MM.1S (cell line): Measurements from ENCODE around the gene C3.

Experiments used
- DNase-seq: peaks from one replicate; pipeline ENCODE4 v3.0.0-alpha.2; 2015
- H2AFZ ChIP-seq: fragments of 300-600 bp; sonication (generic); 2 replicates; pipeline ENCODE4 v1.6.0; 2016; ENCODE audit warnings: antibody characterized with exemption, low read length
- H3F3A ChIP-seq: fragments of 300-600 bp; sonication (generic); 2 replicates; pipeline ENCODE4 v1.6.1; 2016; ENCODE audit warnings: mild to moderate bottlenecking, antibody characterized with exemption, low read length, moderate library complexity, mixed read lengths; ENCODE audit not compliant: insufficient read depth
- H3K27ac ChIP-seq: fragments of 300-600 bp; sonication (generic); 2 replicates; pipeline ENCODE4 v1.5.1; 2016; ENCODE audit warnings: mild to moderate bottlenecking, low read length
- H3K27me3 ChIP-seq: fragments of 300-600 bp; sonication (generic); replicated peaks from 2 replicates; pipeline ENCODE4 v1.6.0; 2016; ENCODE audit warnings: low read length; ENCODE audit not compliant: insufficient read depth
- H3K36me3 ChIP-seq: fragments of 300-600 bp; sonication (generic); replicated peaks from 2 replicates; pipeline ENCODE4 v1.6.1; 2016; ENCODE audit warnings: mild to moderate bottlenecking, low read length, mixed read lengths; ENCODE audit not compliant: insufficient read depth
- H3K4me1 ChIP-seq: fragments of 300-600 bp; sonication (generic); 2 replicates; pipeline ENCODE4 v1.6.1; 2016; ENCODE audit warnings: low read length, mixed read lengths
- H3K4me2 ChIP-seq: fragments of 300-600 bp; sonication (generic); 2 replicates; pipeline ENCODE4 v1.6.0; 2016; ENCODE audit warnings: low read depth, low read length
- H3K4me3 ChIP-seq: fragments of 300-600 bp; sonication (generic); 2 replicates; pipeline ENCODE4 v1.5.1; 2016; ENCODE audit warnings: low read length, mixed read lengths
- H3K79me2 ChIP-seq: fragments of 300-600 bp; sonication (generic); 2 replicates; pipeline ENCODE4 v1.6.1; 2016; ENCODE audit warnings: mixed run types, low read length, mixed read lengths
- H3K9ac ChIP-seq: fragments of 300-600 bp; sonication (generic); 2 replicates; pipeline ENCODE4 v1.6.1; 2016; ENCODE audit warnings: low read length, mixed read lengths
- H3K9me2 ChIP-seq: fragments of 300-600 bp; sonication (generic); replicated peaks from 2 replicates; pipeline ENCODE4 v1.6.1; 2016; ENCODE audit warnings: mild to moderate bottlenecking, low read length, mixed read lengths; ENCODE audit not compliant: insufficient read depth
- H3K9me3 ChIP-seq: fragments of 300-600 bp; sonication (generic); replicated peaks from 2 replicates; pipeline ENCODE4 v1.6.1; 2016; ENCODE audit warnings: mild to moderate bottlenecking, low read length, mixed read lengths; ENCODE audit not compliant: insufficient read depth
- H4K20me1 ChIP-seq: fragments of 300-600 bp; sonication (generic); 2 replicates; pipeline ENCODE4 v1.6.1; 2016; ENCODE audit warnings: mild to moderate bottlenecking, low read length, moderate library complexity, mixed read lengths; ENCODE audit not compliant: insufficient read depth
- EZH2 ChIP-seq: fragments of 300-600 bp; sonication (generic); optimal IDR thresholded peaks from 2 replicates; pipeline ENCODE3; 2017; ENCODE audit warnings: low read depth, mild to moderate bottlenecking, antibody characterized with exemption, low read length, mixed read lengths
- EZH2phosphoT487 ChIP-seq: fragments of 300-600 bp; sonication (generic); IDR thresholded peaks from 2 replicates; pipeline ENCODE4 v1.6.1; 2018; ENCODE audit warnings: antibody characterized with exemption, low read length
- TF ChIP-seq, protein P1 (sequence below): fragments of 300-600 bp; sonication (generic); IDR thresholded peaks from 2 replicates; pipeline ENCODE4 v1.5.1; 2016; ENCODE audit warnings: antibody characterized with exemption, low read length, mixed read lengths

C3 gene

DNA sequence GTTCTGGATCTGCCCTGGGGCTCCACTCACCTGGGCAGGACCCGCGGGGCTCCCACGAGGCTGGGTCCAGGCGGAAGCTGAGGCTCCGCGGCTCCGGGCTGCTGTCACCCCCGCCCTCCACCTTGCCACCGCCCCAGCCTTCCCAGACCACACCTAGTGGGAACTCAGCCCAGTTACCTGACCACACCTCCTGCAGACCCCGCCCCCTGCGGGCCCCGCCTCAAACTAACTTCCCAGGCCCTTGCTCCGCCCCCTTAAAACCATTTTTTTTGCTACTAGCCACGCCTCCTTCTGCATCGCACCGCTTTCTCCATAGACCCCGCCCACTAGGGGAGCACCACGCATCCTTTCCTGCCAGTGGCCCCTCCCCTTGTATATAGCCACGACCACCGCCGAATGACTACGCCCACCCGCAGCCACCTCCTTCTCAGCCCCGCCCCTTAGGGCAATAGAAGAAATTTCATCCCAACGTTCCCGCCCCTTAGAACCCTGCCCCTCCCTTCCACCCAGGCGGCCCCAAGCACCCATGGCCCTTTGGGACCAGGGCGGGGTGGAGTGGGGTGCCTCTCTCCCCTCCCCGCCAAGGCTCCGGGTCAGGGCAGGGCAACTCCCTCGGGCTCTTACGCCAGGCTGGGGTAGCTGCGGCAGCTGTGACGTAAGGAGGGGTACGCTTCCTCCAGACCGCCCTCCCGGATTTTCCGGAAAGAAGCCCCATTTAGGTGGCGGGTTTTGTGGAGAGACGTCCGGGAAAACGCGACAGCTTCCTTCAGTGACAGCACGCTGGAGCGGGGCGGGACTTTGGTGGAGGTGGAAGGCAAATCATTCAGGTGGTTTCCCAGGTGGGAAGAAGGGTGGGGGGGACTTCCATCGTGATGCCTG, 47.1 kb upstream of the C3 start, which contains the start of gene SH2D3A:
Gene SH2D3A (minus strand): TSS at position 79 of the 879 bp plus-strand sequence. CDS start 3,687 bp downstream, outside the sequence.
- H3K79me2 ChIP-seq, result peaks cover 49% of the 10 kb centered on the region
- H3K36me3 ChIP-seq, result no peaks in the 10 kb centered on the region
- no peaks in the 10 kb centered on the region for H3K9me3 ChIP-seq
- H3K4me3 ChIP-seq, result peak within 1 kb of the TSS; percentile 85
- H3K4me2 ChIP-seq, result peak within 1 kb of the TSS; percentile 93
- TF ChIP-seq EZH2phosphoT487, result no peak
- TF ChIP-seq EZH2, result no peak
- TF ChIP-seq, protein P1, sequence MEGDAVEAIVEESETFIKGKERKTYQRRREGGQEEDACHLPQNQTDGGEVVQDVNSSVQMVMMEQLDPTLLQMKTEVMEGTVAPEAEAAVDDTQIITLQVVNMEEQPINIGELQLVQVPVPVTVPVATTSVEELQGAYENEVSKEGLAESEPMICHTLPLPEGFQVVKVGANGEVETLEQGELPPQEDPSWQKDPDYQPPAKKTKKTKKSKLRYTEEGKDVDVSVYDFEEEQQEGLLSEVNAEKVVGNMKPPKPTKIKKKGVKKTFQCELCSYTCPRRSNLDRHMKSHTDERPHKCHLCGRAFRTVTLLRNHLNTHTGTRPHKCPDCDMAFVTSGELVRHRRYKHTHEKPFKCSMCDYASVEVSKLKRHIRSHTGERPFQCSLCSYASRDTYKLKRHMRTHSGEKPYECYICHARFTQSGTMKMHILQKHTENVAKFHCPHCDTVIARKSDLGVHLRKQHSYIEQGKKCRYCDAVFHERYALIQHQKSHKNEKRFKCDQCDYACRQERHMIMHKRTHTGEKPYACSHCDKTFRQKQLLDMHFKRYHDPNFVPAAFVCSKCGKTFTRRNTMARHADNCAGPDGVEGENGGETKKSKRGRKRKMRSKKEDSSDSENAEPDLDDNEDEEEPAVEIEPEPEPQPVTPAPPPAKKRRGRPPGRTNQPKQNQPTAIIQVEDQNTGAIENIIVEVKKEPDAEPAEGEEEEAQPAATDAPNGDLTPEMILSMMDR, result no peak
- peak within 1 kb of the TSS; percentile 97 for H2AFZ ChIP-seq
- peak; percentile 96 for DNase-seq
- no peaks in the 10 kb centered on the region for H3K27me3 ChIP-seq
- H4K20me1 ChIP-seq, result no peaks in the 10 kb centered on the region
- peaks cover 24% of the 10 kb centered on the region for H3K4me1 ChIP-seq
- H3K9me2 ChIP-seq, result no peaks in the 10 kb centered on the region
- H3F3A ChIP-seq, result peaks cover 22% of the 10 kb centered on the region
- peak within 1 kb of the TSS; percentile 66 for H3K9ac ChIP-seq
- H3K27ac ChIP-seq, result peak within 1 kb of the TSS; percentile 66

DNA sequence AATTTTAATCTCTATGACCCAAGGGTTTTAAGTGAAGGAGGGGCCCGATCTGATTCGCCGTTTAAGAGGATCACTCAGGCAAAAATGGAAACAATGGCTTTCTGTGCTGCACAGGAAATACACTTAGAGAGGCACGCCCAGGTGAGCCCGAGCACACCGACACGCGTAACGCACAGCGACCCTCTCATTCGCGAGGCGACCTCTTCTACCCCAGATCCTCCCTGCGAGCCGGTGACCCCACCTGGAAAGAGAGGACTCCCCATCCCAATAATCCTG, 46.6 kb upstream of the C3 start:
- DNase-seq, result peak; percentile 71
- H3K4me2 ChIP-seq, result peak overlapping the region; percentile 93
- no peaks in the 10 kb centered on the region for H3K36me3 ChIP-seq
- no peak for TF ChIP-seq EZH2
- TF ChIP-seq EZH2phosphoT487, result no peak
- TF ChIP-seq, protein P1, result no peak
- peaks cover 21% of the 10 kb centered on the region for H3K4me1 ChIP-seq
- no peaks in the 10 kb centered on the region for H3K9me3 ChIP-seq
- H3F3A ChIP-seq, result peaks cover 19% of the 10 kb centered on the region
- no peaks in the 10 kb centered on the region for H3K27me3 ChIP-seq
- H3K27ac ChIP-seq, result peak overlapping the region; percentile 66; the same call in 1 of the 2 replicates
- H3K79me2 ChIP-seq, result peaks cover 44% of the 10 kb centered on the region
- no peaks in the 10 kb centered on the region for H4K20me1 ChIP-seq
- H3K9ac ChIP-seq, result peak overlapping the region; percentile 66
- no peaks in the 10 kb centered on the region for H3K9me2 ChIP-seq
- H3K4me3 ChIP-seq, result peak overlapping the region; percentile 85
- H2AFZ ChIP-seq, result peak overlapping the region; percentile 62

DNA sequence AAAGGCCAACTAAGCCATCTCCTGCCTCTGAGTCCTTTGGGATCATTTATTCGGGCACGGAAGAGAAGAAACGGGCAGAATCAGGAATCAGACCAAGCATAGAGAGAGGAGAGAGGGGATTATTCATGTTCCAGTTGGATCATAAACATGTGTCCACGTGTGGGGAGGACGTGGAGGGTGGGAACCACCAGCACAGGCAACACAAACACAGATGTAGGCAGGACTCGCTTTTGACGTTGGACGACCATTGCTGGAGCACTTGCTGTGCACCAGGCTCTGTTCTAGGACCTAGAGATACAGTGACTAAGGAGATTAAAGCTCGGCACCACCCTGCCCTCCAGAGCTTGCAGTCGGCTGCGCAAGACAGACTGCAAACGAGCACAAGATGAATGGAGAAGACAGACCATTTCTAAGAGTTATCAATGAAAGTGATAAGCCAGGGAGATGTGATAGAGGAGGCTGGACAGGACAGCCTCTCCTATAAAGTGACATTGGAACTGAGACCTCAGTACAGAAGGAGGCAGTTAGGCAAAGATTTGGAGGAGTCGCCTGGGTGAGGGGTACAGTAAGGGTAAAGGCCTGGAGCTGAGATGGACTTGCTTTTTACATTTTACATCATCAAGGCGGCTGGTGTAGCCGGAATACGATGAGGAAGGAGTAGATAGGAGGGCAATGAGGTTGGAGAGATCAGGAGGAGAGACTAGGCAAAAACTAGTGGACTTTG, 46.1 kb upstream of the C3 start:
- peak overlapping the region; percentile 85 for H3K4me3 ChIP-seq
- H3K79me2 ChIP-seq, result peaks cover 43% of the 10 kb centered on the region
- no peaks in the 10 kb centered on the region for H3K9me3 ChIP-seq
- H3K4me2 ChIP-seq, result peak overlapping the region; percentile 93
- peaks cover 18% of the 10 kb centered on the region for H3K4me1 ChIP-seq
- H4K20me1 ChIP-seq, result no peaks in the 10 kb centered on the region
- no peaks in the 10 kb centered on the region for H3K27me3 ChIP-seq
- H3K9ac ChIP-seq, result peak overlapping the region; percentile 66
- peak; percentile 31 for DNase-seq
- H3K36me3 ChIP-seq, result no peaks in the 10 kb centered on the region
- peak overlapping the region; percentile 62 for H2AFZ ChIP-seq
- peak overlapping the region; percentile 66 for H3K27ac ChIP-seq
- TF ChIP-seq EZH2phosphoT487 (no peak), EZH2 (no peak)
- TF ChIP-seq, protein P1, result no peak
- peaks cover 19% of the 10 kb centered on the region for H3F3A ChIP-seq
- no peaks in the 10 kb centered on the region for H3K9me2 ChIP-seq
